Stimulated activated CD4-positive, alpha-beta T cell treated with anti-CD3 and anti-CD28 coated beads, Interleukin-4, amount 100 ng/mL, for 1 hour (primary cell): ENCODE measurements around the gene OR6C76.
"Not testable (repeated sequence)": the region's sequence is repeated elsewhere in the genome, so short reads cannot be mapped to it uniquely, and the experiment has no call there.

Experiments used
- DNase-seq: peaks from one replicate; pipeline ENCODE4 v3.0.0-alpha.2; 2020

The OR6C76 gene

DNA sequence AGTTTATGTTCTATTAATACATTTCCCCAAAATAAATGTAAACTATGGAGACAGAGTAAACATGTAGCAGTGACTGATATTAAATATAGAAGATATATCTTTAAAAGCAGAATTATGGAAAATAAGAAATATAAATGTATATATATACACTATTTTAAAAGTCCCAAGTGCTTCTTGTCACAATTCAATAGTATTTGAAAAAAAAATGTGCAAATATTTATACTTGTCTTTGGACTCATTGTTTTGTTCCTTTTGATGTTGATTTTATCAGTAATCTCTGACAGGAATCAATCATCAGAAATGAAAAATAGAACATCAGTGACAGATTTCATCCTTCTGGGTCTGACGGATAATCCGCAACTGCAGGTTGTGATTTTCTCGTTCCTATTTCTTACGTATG, at the start of gene OR6C76:
TSS of gene OR6C76 (plus strand) at position 301 of the 400 bp plus-strand sequence. CDS start at position 301, 0 bp downstream.
- DNase-seq: no peak

DNA sequence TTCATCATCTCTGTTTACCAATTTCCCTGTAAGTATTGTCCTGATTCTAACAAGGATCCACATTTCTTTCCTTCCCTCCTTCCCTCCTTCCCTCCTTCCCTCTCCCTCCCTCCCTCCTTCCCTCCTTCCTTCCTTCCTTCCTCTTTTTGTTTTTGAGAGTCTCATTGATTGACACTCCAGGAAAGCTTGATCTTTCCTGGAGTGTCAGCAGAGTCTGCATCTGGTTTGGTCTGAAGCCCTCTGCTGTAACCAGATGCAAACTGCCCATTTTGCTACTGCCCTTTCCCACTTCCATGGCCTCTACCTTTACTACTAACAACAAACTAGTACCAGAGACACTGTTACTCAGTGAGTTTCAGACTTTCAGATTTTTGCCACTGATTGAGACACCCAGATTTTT, 40.2 kb upstream of the OR6C76 start:
- no peak for DNase-seq

DNA sequence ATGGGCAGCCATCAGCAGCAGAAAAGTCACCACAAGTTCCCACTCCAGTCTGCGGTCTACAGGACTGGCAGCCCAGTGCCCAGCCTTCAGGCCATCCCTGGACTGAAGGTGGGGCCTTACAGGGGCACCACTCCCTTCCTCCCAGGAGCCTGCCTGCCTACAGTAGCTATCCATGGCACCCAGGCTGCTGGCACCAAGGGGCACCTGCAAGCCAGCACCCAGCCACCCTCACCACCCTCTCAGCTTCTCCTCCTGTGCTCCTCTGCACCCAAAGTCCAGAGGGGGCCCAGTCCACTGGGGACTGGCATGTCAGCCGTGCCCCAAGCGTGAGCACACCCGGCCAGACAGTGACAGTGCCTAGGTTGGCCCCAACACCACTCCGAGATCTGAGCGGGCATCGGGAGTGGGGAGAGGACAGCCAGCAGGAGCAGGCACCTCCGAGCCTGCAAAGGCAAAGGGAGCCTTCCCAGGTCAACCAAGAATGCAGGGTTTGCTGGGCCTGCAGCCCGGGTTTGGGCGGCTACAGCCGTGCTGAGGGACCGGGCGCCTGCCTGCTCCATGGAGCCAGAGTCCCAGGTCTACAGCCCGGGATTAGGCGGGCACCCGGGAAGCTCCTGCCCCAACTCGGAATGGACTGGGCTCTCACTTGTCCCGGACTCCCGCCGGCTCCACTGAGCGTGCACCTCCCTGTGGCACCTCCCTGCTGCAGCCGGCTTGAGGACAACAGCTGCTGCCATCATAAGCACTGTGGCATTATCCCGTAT, 33.8 kb upstream of the OR6C76 start:
- no peak for DNase-seq

GRCh38 chr12:55396326-55396725, 29.7 kb upstream of the OR6C76 start:
- DNase-seq: no peak

DNA sequence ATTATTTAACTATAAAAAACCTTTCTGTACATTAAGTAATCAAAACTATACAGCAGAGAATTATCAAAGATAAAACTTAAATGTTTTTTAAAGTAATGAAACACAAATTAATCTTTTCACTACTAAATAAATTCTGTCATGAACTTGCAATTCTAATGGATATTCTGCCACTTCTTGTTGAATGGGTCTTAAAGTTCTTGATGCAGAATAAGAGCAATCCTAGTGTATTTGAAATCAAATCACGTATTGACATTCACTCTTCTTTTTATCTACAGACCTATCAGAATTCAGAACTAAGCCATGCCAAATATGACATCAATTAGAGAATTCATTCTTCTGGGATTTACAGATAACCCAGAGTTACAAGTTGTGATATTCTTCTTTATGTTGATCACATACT, 25.8 kb upstream of the OR6C76 start, which contains the start of gene OR6C65:
TSS of gene OR6C65 (plus strand) at position 301 of the 400 bp plus-strand sequence. CDS start at position 301, 0 bp downstream.
- DNase-seq: no peak

DNA sequence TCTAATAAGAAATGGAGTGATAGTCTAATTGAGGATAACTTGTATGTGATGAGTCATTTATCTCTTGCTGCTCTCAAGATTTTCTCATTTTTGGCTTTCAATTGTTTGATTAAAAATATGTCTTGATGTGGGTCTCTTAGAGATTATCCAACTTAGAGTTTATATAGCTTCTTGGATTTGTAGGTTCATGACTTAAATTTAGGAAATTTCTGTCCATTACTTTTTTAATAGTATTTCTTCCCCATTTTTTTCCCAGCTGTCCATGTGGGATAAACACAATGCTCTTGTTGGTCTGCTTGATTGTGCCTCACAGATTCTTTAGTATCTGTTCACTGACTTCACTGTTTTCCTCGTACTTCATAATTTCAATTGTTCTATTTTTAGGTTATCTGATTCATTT, 18.2 kb upstream of the OR6C76 start:
- DNase-seq: no peak

DNA sequence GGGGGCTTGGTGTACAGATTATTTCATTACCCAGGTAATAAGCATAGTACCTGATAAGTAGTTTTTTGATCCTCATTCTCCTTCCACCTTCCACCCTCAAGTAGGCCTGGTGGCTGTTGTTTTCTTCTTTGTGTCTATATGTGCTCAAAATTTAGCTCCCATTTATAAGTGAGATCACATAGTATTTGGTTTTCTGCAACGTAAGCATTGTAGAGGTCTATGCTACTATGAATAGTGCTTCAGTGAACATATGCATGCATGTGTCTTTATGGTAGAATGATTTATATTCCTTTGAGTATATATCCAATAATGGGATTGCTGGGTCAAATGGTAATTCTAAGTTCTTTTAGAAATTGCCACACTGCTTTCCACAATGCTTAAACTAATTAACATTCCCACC, 16.9 kb upstream of the OR6C76 start:
- not testable (repeated sequence) for DNase-seq

- DNase-seq: not testable (repeated sequence)
These were observed 13.9 kb upstream of the OR6C76 start for GRCh38 chr12:55412138-55412537.

- not testable (repeated sequence) for DNase-seq
These were observed 12.3 kb upstream of the OR6C76 start for GRCh38 chr12:55413498-55414388.

- DNase-seq: not testable (repeated sequence)
These were observed 11.6 kb upstream of the OR6C76 start for GRCh38 chr12:55414396-55414823.

- not testable (repeated sequence) for DNase-seq
These were observed 11.2 kb upstream of the OR6C76 start for GRCh38 chr12:55414889-55415288.

- no peak for DNase-seq
These were observed 9.1 kb upstream of the OR6C76 start for GRCh38 chr12:55416961-55417360.

GRCh38 chr12:55420307-55420962, 5.6 kb upstream of the OR6C76 start:
- no peak for DNase-seq

- DNase-seq: no peak
These were observed 2.5 kb downstream of the OR6C76 start for GRCh38 chr12:55428331-55429243.

DNA sequence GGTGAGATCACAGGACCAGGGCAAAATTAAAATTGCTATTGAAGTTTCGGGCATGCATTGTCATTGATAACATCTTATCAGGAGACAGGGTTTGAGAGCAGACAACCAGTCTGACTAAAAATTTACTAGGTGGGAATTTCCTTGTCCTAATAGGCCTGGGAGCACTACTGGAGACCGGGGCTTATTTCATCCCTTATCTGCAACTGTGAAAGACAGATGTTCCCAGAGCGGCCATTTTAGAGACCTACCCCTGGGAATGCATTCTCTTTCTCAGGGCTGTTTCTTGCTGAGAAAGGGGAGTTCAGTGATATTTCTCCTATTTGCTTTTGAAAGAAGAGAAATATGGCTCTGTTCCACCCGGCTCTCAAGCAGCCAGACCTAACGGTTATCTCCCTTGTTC, 15.2 kb downstream of the OR6C76 start:
- DNase-seq: not testable (repeated sequence)

DNA sequence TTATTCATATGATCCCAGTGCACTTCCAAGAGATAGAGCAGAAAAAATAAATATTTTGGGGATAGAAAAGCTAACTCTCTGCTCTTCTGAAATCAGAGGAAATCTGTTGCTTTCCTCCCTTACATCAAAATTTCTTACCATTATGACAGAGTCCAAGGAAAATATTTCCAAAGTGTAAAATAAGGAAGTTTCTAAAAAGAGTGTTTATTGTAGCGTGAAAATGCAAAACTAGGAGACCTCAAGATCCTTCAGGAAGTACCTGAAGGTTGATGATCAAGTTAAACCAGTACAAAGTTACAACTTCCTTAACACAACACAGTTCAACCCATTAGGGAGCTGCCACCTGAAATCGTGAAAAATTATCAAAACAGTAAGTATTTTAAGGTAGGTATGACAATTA, 17.7 kb downstream of the OR6C76 start, which contains the start of gene OR6C2:
TSS of gene OR6C2 (plus strand) at position 301 of the 400 bp plus-strand sequence. CDS start 8,138 bp downstream, outside the sequence.
- DNase-seq: no peak

DNA sequence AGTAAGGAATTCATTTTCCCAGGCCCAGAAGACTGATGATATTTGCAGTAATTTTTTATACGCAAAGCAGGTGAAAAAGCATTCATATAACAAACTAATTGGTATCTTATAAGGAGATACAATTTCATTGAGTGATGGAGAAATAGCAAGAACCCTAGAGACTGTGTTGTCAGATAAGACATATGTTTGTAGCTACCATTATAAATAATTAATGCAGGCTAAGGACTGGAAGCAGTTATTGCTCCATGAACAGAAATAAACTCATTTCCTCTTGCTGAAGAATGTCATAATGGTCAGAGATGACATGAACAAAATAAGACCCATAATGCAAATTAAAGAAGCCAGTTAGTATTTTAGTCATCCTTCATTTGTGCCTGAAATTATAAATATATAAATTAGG, 19.3 kb downstream of the OR6C76 start:
- DNase-seq: no peak

GRCh38 chr12:55446326-55446725, 20.3 kb downstream of the OR6C76 start:
- no peak for DNase-seq

DNA sequence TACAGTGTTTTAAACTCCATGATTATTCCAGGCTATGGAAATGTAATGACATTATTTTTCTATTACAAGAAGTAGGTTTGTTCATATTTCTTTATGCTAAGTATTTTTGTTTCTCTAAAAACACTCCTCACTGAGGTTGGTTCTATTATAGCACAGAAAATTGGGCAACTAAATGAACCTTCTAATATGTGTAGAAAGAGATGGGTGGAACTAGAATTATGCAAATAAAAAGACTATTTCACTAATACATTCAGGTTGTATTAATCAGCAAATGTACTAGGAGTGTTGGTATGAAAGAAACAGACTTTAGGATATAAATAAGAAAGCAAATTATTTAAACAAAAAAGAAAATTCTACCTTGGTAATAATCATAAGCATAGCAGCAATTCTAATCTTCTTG, 22.8 kb downstream of the OR6C76 start:
- no peak for DNase-seq

DNA sequence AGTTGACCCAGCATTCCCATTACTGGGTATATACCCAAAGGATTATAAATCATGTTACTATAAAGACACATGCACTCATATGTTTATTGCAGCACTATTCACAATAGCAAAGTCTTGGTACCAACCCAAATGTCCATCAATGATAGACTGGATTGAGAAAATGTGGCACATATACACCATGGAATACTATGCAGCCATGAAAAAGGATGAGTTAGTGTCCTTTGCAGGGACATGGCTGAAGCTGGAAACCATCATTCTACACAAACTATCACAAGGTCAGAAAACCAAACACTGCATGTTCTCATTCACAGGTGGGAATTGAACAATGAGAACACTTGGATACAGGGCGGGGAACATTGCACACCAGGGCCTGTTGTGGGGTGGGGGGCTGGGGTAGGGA, 38.9 kb downstream of the OR6C76 start:
- DNase-seq: not testable (repeated sequence)

DNA sequence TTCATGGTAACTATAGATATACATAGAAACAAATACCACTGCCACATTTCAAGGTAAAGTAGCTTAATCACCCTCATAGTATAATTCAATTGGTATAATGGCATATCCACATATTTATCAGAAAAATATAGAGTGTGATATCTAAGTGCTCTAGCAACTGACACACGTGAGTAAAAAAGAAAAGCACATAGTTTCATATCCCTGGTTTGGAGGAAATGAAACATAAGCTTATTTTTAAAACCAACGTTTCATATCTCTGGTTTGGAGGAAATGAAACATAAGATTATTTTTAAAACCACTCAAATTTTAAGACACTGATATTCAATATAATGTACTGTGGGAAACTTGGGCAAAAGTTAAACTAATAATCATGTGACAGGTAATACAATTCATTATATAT, 41.8 kb downstream of the OR6C76 start:
- DNase-seq: no peak

GRCh38 chr12:55469291-55469690, 43.2 kb downstream of the OR6C76 start:
- no peak for DNase-seq
